Psoas muscle (tissue), 8 donors: ENCODE data around the gene HMCN2. TPM values are rescaled to one million over a fixed set of nuclear protein-coding genes. Genes with fewer than 3 reads are reported as not detected.
"Not testable (repeated sequence)": the region's sequence is repeated elsewhere in the genome, so short reads cannot be mapped to it uniquely, and the experiment has no call there.

Experiments used
- ATAC-seq, 4 donors: fragments of 200-7000 bp; cut with Tn5 transposase; one replicate each; pipeline ENCODE4 v1.9.1; 2020; ENCODE audit warnings: moderate library complexity in 3 of 4, mild to moderate bottlenecking in 2 of 4
- DNase-seq, 2 donors: peaks; one replicate each; pipeline ENCODE4 v3.0.0-alpha.2; 2020
- H3K27ac ChIP-seq: fragments of 200-600 bp; one replicate; pipeline ENCODE4 v1.8.0; 2022
- H3K27me3 ChIP-seq, 3 donors: fragments of 200-600 bp in 1 of 3; one replicate each; pipeline versions ENCODE4 v1.6.1 to v1.8.0; 2013 to 2022; ENCODE audit warnings: low read length in 2 of 3, mild to moderate bottlenecking in 2 of 3, moderate library complexity in 1 of 3; ENCODE audit not compliant: insufficient read depth in 3 of 3
- H3K36me3 ChIP-seq, 2 donors: fragments of 200-600 bp in 1 of 2; one replicate each; pipeline versions ENCODE4 v1.6.1 to v1.8.0; 2013 to 2022; ENCODE audit warnings: low read depth in 1 of 2, mild to moderate bottlenecking in 1 of 2, moderate library complexity in 1 of 2; ENCODE audit not compliant: insufficient read depth in 1 of 2
- H3K4me1 ChIP-seq: fragments of 200-600 bp; one replicate; pipeline ENCODE4 v1.8.0; 2022
- H3K4me3 ChIP-seq: fragments of 200-600 bp; one replicate; pipeline ENCODE4 v1.8.0; 2022; ENCODE audit warnings: mild to moderate bottlenecking
- H3K9me3 ChIP-seq: fragments of 200-600 bp; one replicate; pipeline ENCODE4 v1.8.0; 2022
- CTCF ChIP-seq: fragments of 200-600 bp; IDR thresholded peaks from one replicate; pipeline ENCODE4 v1.8.0; 2022; ENCODE audit warnings: antibody characterized with exemption
- WGBS, 3 donors: extraction: QIAGEN DNeasy Blood & Tissue Kit; methylation state at CpG; one replicate each; pipeline versions ENCODE4 v1.1.6 to v1.1.7; 2013; 5-methylcytosine and 5-hydroxymethylcytosine counted together
- intact Hi-C, 2 donors: fragments of 100-400 bp; cut with DNase I; formaldehyde crosslinking; loops; one replicate each; pipeline versions ENCODE4 v1.11.0 to v1.14.2; 2022
- polyA plus RNA-seq, 3 donors: library from polyadenylated mRNA; stranded (reverse); fragments of 200-250 nt; gene quantifications; one replicate each; pipeline ENCODE4 v1.2.3, GENCODE V29; 2013
- total RNA-seq, 4 donors: library from RNA; stranded (reverse); fragmentation: NEBNext Ultra II Directional in 2 of 4; extraction: Animal tissue kit (Norgen Biotek cat#: 25700) in 2 of 4; gene quantifications; one replicate each; pipeline versions ENCODE4 v1.2.1 to v1.2.4, GENCODE V29; 2021 to 2023
- donor health status: healthy with polysubstance abuse.
- donor health status: DM: no; HTN: no; CAD: no; lungs with moderate emphysema.
- donor health status: Bipolar disorder and iron deficiency.
- donor health status: healthy.
- donor health status: DM: yes; HTN: yes; CAD: no.
- donor health status: DM: no; HTN: no; CAD: no.
- donor health status: DM: no; HTN: no; CAD: no.
- donor health status: DM: yes; HTN: yes; CAD: no.

HMCN2 gene
- total and polyA plus RNA-seq, 7 donors: 3.6 to 13.2 (median 6.7) TPM

GRCh38 chr9:130254747-130255630, 10.6 kb upstream of the HMCN2 start:
- ATAC-seq (no peak), DNase-seq (no peak)
- H3K4me3 ChIP-seq: no peak overlapping the region
- peaks cover 0 to 13% (median 0%) of the 10 kb centered on the region in 3 donors for H3K27me3 ChIP-seq
- H3K4me1 ChIP-seq: no peaks in the 10 kb centered on the region
- no peak for TF ChIP-seq CTCF
- 85 to 86% (median 85%) methylated on average over 23 of the region's 23 CpGs for WGBS, 3 donors
- no peak overlapping the region for H3K27ac ChIP-seq
- no peaks in the 10 kb centered on the region for H3K36me3 ChIP-seq
- intact Hi-C loops: no loop called here
- H3K9me3 ChIP-seq: no peaks in the 10 kb centered on the region

- H3K27me3 ChIP-seq: peaks cover 0 to 20% (median 0%) of the 10 kb centered on the region in 3 donors
- ATAC-seq (no peak), DNase-seq (no peak)
- H3K27ac ChIP-seq: no peak overlapping the region
- no peak for TF ChIP-seq CTCF
- no peaks in the 10 kb centered on the region for H3K9me3 ChIP-seq
- H3K36me3 ChIP-seq: no peaks in the 10 kb centered on the region
- no peak overlapping the region for H3K4me3 ChIP-seq
- intact Hi-C loops: no loop called here
- no peaks in the 10 kb centered on the region for H3K4me1 ChIP-seq
- WGBS, 3 donors: 81 to 85% (median 82%) methylated on average over 5 of the region's 5 CpGs
These were observed 9.9 kb upstream of the HMCN2 start for GRCh38 chr9:130255631-130256134.

- no peaks in the 10 kb centered on the region for H3K9me3 ChIP-seq
- H3K27me3 ChIP-seq: peaks cover 0 to 27% (median 2%) of the 10 kb centered on the region in 3 donors
- H3K36me3 ChIP-seq: no peaks in the 10 kb centered on the region
- DNase-seq (no peak), ATAC-seq (no peak)
- no peak for TF ChIP-seq CTCF
- intact Hi-C loops: no loop called here
- WGBS, 3 donors: 87 to 94% (median 88%) methylated on average over 2 of the region's 2 CpGs
- H3K27ac ChIP-seq: no peak overlapping the region
- no peak overlapping the region for H3K4me3 ChIP-seq
- no peaks in the 10 kb centered on the region for H3K4me1 ChIP-seq
These were observed 8.9 kb upstream of the HMCN2 start for GRCh38 chr9:130256644-130257043.

- ATAC-seq, H3K36me3 ChIP-seq, H3K27ac ChIP-seq, H3K4me1 ChIP-seq, H3K4me3 ChIP-seq, intact Hi-C loops, DNase-seq, H3K9me3 ChIP-seq: not testable (repeated sequence)
- WGBS, 3 donors: 91 to 95% (median 95%) methylated on average over 7 of the region's 7 CpGs
- peaks cover 0 to 38% (median 2%) of the 10 kb centered on the region in 3 donors for H3K27me3 ChIP-seq
These were observed 7.4 kb upstream of the HMCN2 start for GRCh38 chr9:130258137-130258536.

GRCh38 chr9:130259044-130259443, 6.5 kb upstream of the HMCN2 start:
- intact Hi-C loops: no loop called here
- Histone ChIP-seq H3K36me3 (no peaks in the 10 kb centered on the region), H3K9me3 (no peaks in the 10 kb centered on the region), H3K27ac (no peak overlapping the region), H3K27me3 (peaks cover 0 to 47% (median 3%) of the 10 kb centered on the region in 3 donors), H3K4me1 (no peaks in the 10 kb centered on the region), H3K4me3 (no peak overlapping the region)
- no peak for TF ChIP-seq CTCF
- WGBS, 3 donors: 84 to 92% (median 84%) methylated on average over 4 of the region's 4 CpGs
- ATAC-seq (no peak), DNase-seq (no peak)
